Thoracic aorta (tissue), 2 donors: ENCODE results near the gene NDUFB8. TPM values are rescaled to one million over a fixed set of nuclear protein-coding genes. Genes with fewer than 3 reads are reported as not detected.

Experiments used
- ATAC-seq: fragments of 150-250 bp; one replicate; pipeline ENCODE4 v1.8.0; 2017; ENCODE audit warnings: low read depth; ENCODE audit not compliant: insufficient number of reproducible peaks, low FRiP score
- DNase-seq: peaks from one replicate; pipeline ENCODE4 v3.0.0-alpha.2; 2020; ENCODE audit warnings: low spot score
- H3K27ac ChIP-seq, 2 donors: fragments of 200-600 bp; sonication (generic); 1 replicate in 1 of 2; 2 replicates in 1 of 2; pipeline ENCODE4 v1.5.1; 2016; ENCODE audit warnings: mild to moderate bottlenecking in 2 of 2, moderate library complexity in 2 of 2
- H3K27me3 ChIP-seq: fragments of 200-600 bp; sonication (generic); replicated peaks from 2 replicates; pipeline ENCODE4 v1.6.0; 2016; ENCODE audit warnings: mild to moderate bottlenecking; ENCODE audit not compliant: insufficient read depth
- H3K36me3 ChIP-seq: fragments of 200-600 bp; sonication (generic); one replicate; pipeline ENCODE4 v1.5.1; 2016
- H3K4me1 ChIP-seq, 2 donors: fragments of 200-600 bp; sonication (generic); 1 replicate in 1 of 2; 2 replicates in 1 of 2; pipeline versions ENCODE4 v1.5.1 to v1.6.0; 2016; ENCODE audit warnings: low read depth in 2 of 2, mild to moderate bottlenecking in 1 of 2; ENCODE audit not compliant: control insufficient read depth in 1 of 2
- H3K4me3 ChIP-seq: fragments of 200-600 bp; sonication (generic); 2 replicates; pipeline ENCODE4 v1.5.1; 2016; ENCODE audit warnings: mild to moderate bottlenecking
- H3K9me3 ChIP-seq: fragments of 200-600 bp; sonication (generic); 2 replicates; pipeline ENCODE4 v1.5.1; 2016
- CTCF ChIP-seq: fragments of 200-600 bp; sonication (generic); IDR thresholded peaks from one replicate; pipeline ENCODE4 v1.5.1; 2019; ENCODE audit warnings: antibody characterized with exemption
- total RNA-seq, 2 donors: library from RNA; depleted of rRNA; stranded (reverse); fragments of >200 nt; gene quantifications; one replicate each; pipeline versions ENCODE4 v1.1.0 to v1.2.3, GENCODE V29; 2016

Gene NDUFB8
- total RNA-seq, 2 donors from 2014 or later: 106 to 222 TPM

GRCh38 chr10:100570506-100570905 lies 40.8 kb upstream of the NDUFB8 start:
- Histone ChIP-seq H3K27me3 (no peaks in the 10 kb centered on the region), H3K9me3 (no peaks in the 10 kb centered on the region), H3K27ac (no peak overlapping the region), H3K4me1 (no peaks in the 10 kb centered on the region), H3K4me3 (no peak overlapping the region), H3K36me3 (no peaks in the 10 kb centered on the region)
- TF ChIP-seq CTCF: no peak
- no peak for ATAC-seq
- DNase-seq: no peak

- no peak for DNase-seq
These were observed 40.2 kb upstream of the NDUFB8 start for GRCh38 chr10:100569687-100570481.

GRCh38 chr10:100568912-100569311 lies 39.2 kb upstream of the NDUFB8 start:
- no peak for ATAC-seq
- Histone ChIP-seq H3K4me3 (no peak overlapping the region), H3K27me3 (no peaks in the 10 kb centered on the region), H3K36me3 (no peaks in the 10 kb centered on the region), H3K27ac (no peak overlapping the region), H3K4me1 (no peaks in the 10 kb centered on the region), H3K9me3 (no peaks in the 10 kb centered on the region)
- no peak for DNase-seq
- TF ChIP-seq CTCF: no peak

More at GRCh38 chr10:100569687-100570481, 40.2 kb upstream of the NDUFB8 start:
- H3K27me3 ChIP-seq: no peaks in the 10 kb centered on the region
- H3K4me1 ChIP-seq: no peaks in the 10 kb centered on the region
- H3K36me3 ChIP-seq: no peaks in the 10 kb centered on the region
- TF ChIP-seq CTCF: no peak
- no peaks in the 10 kb centered on the region for H3K9me3 ChIP-seq
- H3K4me3 ChIP-seq: no peak overlapping the region
- ATAC-seq: no peak
- H3K27ac ChIP-seq: no peak overlapping the region

DNA sequence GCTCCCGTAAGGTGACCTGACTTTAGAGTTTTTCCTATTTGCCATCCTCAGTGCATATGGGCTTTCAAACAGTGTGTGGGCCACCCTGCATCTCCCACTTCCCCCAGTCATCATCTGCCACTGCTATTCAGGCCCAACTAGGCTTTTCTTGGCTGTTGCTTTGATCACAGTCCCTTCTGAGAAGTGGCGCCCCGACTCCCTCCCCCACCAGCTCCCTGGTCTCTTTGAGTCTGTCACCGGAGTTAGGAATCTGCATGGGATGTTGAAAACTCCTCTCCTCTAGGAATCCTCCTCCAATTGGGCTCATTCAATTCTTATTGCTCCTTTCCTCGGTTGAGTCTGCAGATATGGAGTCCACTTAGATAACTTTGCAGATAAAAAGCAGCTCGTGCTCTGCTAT lies 38.2 kb upstream of the NDUFB8 start:
- H3K36me3 ChIP-seq: no peaks in the 10 kb centered on the region
- H3K9me3 ChIP-seq: no peaks in the 10 kb centered on the region
- no peak for DNase-seq
- H3K27ac ChIP-seq: no peak overlapping the region
- no peaks in the 10 kb centered on the region for H3K4me1 ChIP-seq
- no peak for ATAC-seq
- no peaks in the 10 kb centered on the region for H3K27me3 ChIP-seq
- TF ChIP-seq CTCF: no peak
- H3K4me3 ChIP-seq: no peak overlapping the region

GRCh38 chr10:100567249-100567648 lies 37.6 kb upstream of the NDUFB8 start:
- no peak for TF ChIP-seq CTCF
- H3K4me3 ChIP-seq: no peak overlapping the region
- no peak for ATAC-seq
- no peak overlapping the region for H3K27ac ChIP-seq
- no peaks in the 10 kb centered on the region for H3K27me3 ChIP-seq
- no peaks in the 10 kb centered on the region for H3K9me3 ChIP-seq
- H3K36me3 ChIP-seq: no peaks in the 10 kb centered on the region
- H3K4me1 ChIP-seq: peaks cover 5% of the 10 kb centered on the region in 2 donors
- no peak for DNase-seq
